ENCODE results near the gene DDX49.

DNA sequence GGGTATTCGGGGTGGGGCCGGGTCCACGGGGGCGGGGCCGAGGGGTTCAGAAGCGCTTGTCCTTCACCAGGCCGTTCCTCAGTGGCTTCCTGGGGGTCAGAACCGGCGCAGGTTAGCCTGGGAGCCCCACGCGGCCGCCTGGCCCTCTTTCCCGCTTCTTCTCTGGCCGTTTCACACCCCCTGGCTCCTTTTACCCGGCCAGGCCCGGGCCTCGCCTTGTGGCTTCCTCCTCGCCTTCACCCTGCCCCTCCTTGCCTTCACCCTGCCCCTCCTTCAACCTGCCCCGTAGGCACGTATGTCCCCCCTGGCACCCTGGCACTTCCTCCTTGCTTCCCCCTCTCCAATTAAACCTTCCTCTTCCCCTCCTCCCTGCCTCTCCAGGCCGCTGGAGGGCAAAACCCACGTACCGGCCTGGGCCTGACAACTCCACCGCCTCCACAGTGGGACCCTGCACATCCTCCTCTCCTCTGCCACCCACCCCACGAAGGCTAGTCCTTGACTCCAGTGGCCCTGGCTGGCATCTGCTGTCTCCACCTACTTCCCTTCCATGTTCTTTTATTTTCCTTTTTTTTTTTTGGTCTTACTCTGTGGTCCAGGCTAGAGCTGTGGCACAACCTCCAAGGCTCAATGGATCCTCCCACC lies 48.9 kb upstream of the DDX49 start:
- TF ChIP-seq POLR2A (IDR thresholded peaks at IDR 0.05): no peak
- TF ChIP-seq, protein P1, sequence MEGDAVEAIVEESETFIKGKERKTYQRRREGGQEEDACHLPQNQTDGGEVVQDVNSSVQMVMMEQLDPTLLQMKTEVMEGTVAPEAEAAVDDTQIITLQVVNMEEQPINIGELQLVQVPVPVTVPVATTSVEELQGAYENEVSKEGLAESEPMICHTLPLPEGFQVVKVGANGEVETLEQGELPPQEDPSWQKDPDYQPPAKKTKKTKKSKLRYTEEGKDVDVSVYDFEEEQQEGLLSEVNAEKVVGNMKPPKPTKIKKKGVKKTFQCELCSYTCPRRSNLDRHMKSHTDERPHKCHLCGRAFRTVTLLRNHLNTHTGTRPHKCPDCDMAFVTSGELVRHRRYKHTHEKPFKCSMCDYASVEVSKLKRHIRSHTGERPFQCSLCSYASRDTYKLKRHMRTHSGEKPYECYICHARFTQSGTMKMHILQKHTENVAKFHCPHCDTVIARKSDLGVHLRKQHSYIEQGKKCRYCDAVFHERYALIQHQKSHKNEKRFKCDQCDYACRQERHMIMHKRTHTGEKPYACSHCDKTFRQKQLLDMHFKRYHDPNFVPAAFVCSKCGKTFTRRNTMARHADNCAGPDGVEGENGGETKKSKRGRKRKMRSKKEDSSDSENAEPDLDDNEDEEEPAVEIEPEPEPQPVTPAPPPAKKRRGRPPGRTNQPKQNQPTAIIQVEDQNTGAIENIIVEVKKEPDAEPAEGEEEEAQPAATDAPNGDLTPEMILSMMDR (IDR thresholded peaks at IDR 0.05): no peak

All from upper lobe of left lung (tissue), 4 donors.